Retina (tissue), 1 donor: Measurements from ENCODE around the gene GLI3.

ENCODE experiments used
- DNase-seq: peaks from one replicate; pipeline ENCODE4 v3.0.0-alpha.2; 2016

Gene GLI3

GRCh38 chr7:41912851-41913567 is 324.0 kb downstream of the GLI3 start:
- DNase-seq = no peak

- no peak for DNase-seq
Observed at GRCh38 chr7:41912426-41912825, 324.6 kb downstream of the GLI3 start.

GRCh38 chr7:41911792-41912191 is 325.2 kb downstream of the GLI3 start:
- no peak for DNase-seq
